IPS-20b (cell line): Measurements from ENCODE around the gene PPA1.

Source experiments
- H3K27ac ChIP-seq: one replicate; pipeline ENCODE4 v1.5.1; 2013; ENCODE audit warnings: low read length
- H3K27me3 ChIP-seq: 2 replicates; pipeline ENCODE4 v1.6.1; 2013; ENCODE audit warnings: mild to moderate bottlenecking, low read length, inconsistent platforms; ENCODE audit not compliant: insufficient read depth
- H3K36me3 ChIP-seq: 2 replicates; pipeline ENCODE4 v1.6.1; 2013; ENCODE audit warnings: low read depth, mild to moderate bottlenecking, inconsistent platforms, low read length, moderate library complexity; ENCODE audit not compliant: insufficient read depth
- H3K4me1 ChIP-seq: 2 replicates; pipeline ENCODE4 v1.6.1; 2013; ENCODE audit warnings: mild to moderate bottlenecking, control low read depth, inconsistent platforms, low read length, moderate library complexity; ENCODE audit not compliant: insufficient read depth
- H3K4me3 ChIP-seq: 2 replicates; pipeline ENCODE4 v1.5.1; 2013; ENCODE audit warnings: mild to moderate bottlenecking, low read length, inconsistent platforms
- H3K9ac ChIP-seq: 2 replicates; pipeline ENCODE4 v1.6.1; 2013; ENCODE audit warnings: low read depth, mild to moderate bottlenecking, inconsistent platforms, low read length, moderate library complexity
- H3K9me3 ChIP-seq: 2 replicates; pipeline ENCODE4 v1.6.1; 2013; ENCODE audit warnings: mild to moderate bottlenecking, low read depth, low read length, inconsistent platforms; ENCODE audit not compliant: insufficient read depth

Gene PPA1

GRCh38 chr10:70233109-70233938, at the start of gene PPA1:
Gene PPA1 (minus strand): TSS chr10:70233429. CDS start chr10:70233327, 102 bp downstream.
- Histone ChIP-seq H3K4me1 (peaks cover 5% of the 10 kb centered on the region; the same call in 1 of the 2 replicates), H3K36me3 (peaks cover 19% of the 10 kb centered on the region), H3K4me3 (peak within 1 kb of the TSS; percentile 76), H3K27me3 (no peaks in the 10 kb centered on the region), H3K9me3 (no peaks in the 10 kb centered on the region), H3K9ac (peak within 1 kb of the TSS; percentile 74), H3K27ac (no peak within 1 kb of the TSS)

GRCh38 chr10:70281609-70282008, 48.4 kb upstream of the PPA1 start:
- Histone ChIP-seq H3K4me3 (no peak overlapping the region), H3K27ac (no peak overlapping the region), H3K9ac (no peak overlapping the region), H3K4me1 (no peaks in the 10 kb centered on the region), H3K9me3 (no peaks in the 10 kb centered on the region), H3K27me3 (peaks cover 53% of the 10 kb centered on the region), H3K36me3 (no peaks in the 10 kb centered on the region)

GRCh38 chr10:70280099-70280498, 46.9 kb upstream of the PPA1 start:
- Histone ChIP-seq H3K4me3 (no peak overlapping the region), H3K27me3 (peaks cover 43% of the 10 kb centered on the region), H3K9ac (no peak overlapping the region), H3K9me3 (no peaks in the 10 kb centered on the region), H3K27ac (no peak overlapping the region), H3K4me1 (no peaks in the 10 kb centered on the region), H3K36me3 (no peaks in the 10 kb centered on the region)

- Histone ChIP-seq H3K36me3 (no peaks in the 10 kb centered on the region), H3K9ac (no peak overlapping the region), H3K4me1 (0 out of 2 replicates have a peak, but pooled peaks cover 3% of the 10 kb centered on the region), H3K4me3 (no peak overlapping the region), H3K9me3 (no peaks in the 10 kb centered on the region), H3K27me3 (peaks cover 17% of the 10 kb centered on the region), H3K27ac (no peak overlapping the region)
Measured at GRCh38 chr10:70277396-70278030, 44.3 kb upstream of the PPA1 start.

- H3K4me1 ChIP-seq: 0 out of 2 replicates have a peak, but pooled peaks cover 3% of the 10 kb centered on the region
- H3K36me3 ChIP-seq: no peaks in the 10 kb centered on the region
- H3K27me3 ChIP-seq: no peaks in the 10 kb centered on the region
- no peak overlapping the region for H3K27ac ChIP-seq
- H3K9me3 ChIP-seq: no peaks in the 10 kb centered on the region
- no peak overlapping the region for H3K9ac ChIP-seq
- no peak overlapping the region for H3K4me3 ChIP-seq
Measured at GRCh38 chr10:70274643-70275042, 41.4 kb upstream of the PPA1 start.

- Histone ChIP-seq H3K4me1 (0 out of 2 replicates have a peak, but pooled peaks cover 3% of the 10 kb centered on the region), H3K9ac (no peak overlapping the region), H3K27ac (no peak overlapping the region), H3K27me3 (no peaks in the 10 kb centered on the region), H3K9me3 (no peaks in the 10 kb centered on the region), H3K36me3 (no peaks in the 10 kb centered on the region), H3K4me3 (no peak overlapping the region)
Measured at GRCh38 chr10:70272925-70273316, 39.7 kb upstream of the PPA1 start.

GRCh38 chr10:70271996-70272924, 39.0 kb upstream of the PPA1 start:
- 0 out of 2 replicates have a peak, but pooled peaks cover 3% of the 10 kb centered on the region for H3K4me1 ChIP-seq
- H3K4me3 ChIP-seq: no peak overlapping the region
- no peaks in the 10 kb centered on the region for H3K27me3 ChIP-seq
- no peaks in the 10 kb centered on the region for H3K36me3 ChIP-seq
- no peaks in the 10 kb centered on the region for H3K9me3 ChIP-seq
- H3K9ac ChIP-seq: no peak overlapping the region
- H3K27ac ChIP-seq: no peak overlapping the region

GRCh38 chr10:70270952-70271351, 37.7 kb upstream of the PPA1 start:
- H3K9me3 ChIP-seq: no peaks in the 10 kb centered on the region
- H3K4me1 ChIP-seq: 0 out of 2 replicates have a peak, but pooled peaks cover 3% of the 10 kb centered on the region
- H3K27ac ChIP-seq: no peak overlapping the region
- no peaks in the 10 kb centered on the region for H3K36me3 ChIP-seq
- no peak overlapping the region for H3K9ac ChIP-seq
- no peak overlapping the region for H3K4me3 ChIP-seq
- H3K27me3 ChIP-seq: no peaks in the 10 kb centered on the region

GRCh38 chr10:70269741-70270140, 36.5 kb upstream of the PPA1 start:
- H3K9me3 ChIP-seq: no peaks in the 10 kb centered on the region
- H3K27me3 ChIP-seq: no peaks in the 10 kb centered on the region
- H3K4me1 ChIP-seq: 0 out of 2 replicates have a peak, but pooled peaks cover 3% of the 10 kb centered on the region
- no peak overlapping the region for H3K4me3 ChIP-seq
- no peak overlapping the region for H3K27ac ChIP-seq
- H3K36me3 ChIP-seq: no peaks in the 10 kb centered on the region
- no peak overlapping the region for H3K9ac ChIP-seq

GRCh38 chr10:70268376-70268775, 35.1 kb upstream of the PPA1 start:
- Histone ChIP-seq H3K27ac (no peak overlapping the region), H3K9ac (no peak overlapping the region), H3K27me3 (no peaks in the 10 kb centered on the region), H3K36me3 (no peaks in the 10 kb centered on the region), H3K9me3 (no peaks in the 10 kb centered on the region), H3K4me1 (0 out of 2 replicates have a peak, but pooled peaks cover 2% of the 10 kb centered on the region), H3K4me3 (no peak overlapping the region)

- H3K9me3 ChIP-seq: no peaks in the 10 kb centered on the region
- no peaks in the 10 kb centered on the region for H3K36me3 ChIP-seq
- H3K4me1 ChIP-seq: no peaks in the 10 kb centered on the region
- no peaks in the 10 kb centered on the region for H3K27me3 ChIP-seq
- no peak overlapping the region for H3K4me3 ChIP-seq
- no peak overlapping the region for H3K27ac ChIP-seq
- no peak overlapping the region for H3K9ac ChIP-seq
Measured at GRCh38 chr10:70267161-70267933, 34.1 kb upstream of the PPA1 start.
